WTC11 (cell line): ENCODE measurements around the gene CCDC82. TPM values are rescaled to one million over a fixed set of nuclear protein-coding genes. Genes with fewer than 3 reads are reported as not detected.

Source experiments
- ATAC-seq: fragments of 200-7000 bp; cut with Tn5 transposase; 2 replicates; pipeline ENCODE4 v1.10.0; 2021; ENCODE audit warnings: mild to moderate bottlenecking, moderate library complexity
- CTCF ChIA-PET: fragments of 300-600 bp; sonication (Branson Sonifier 250); formaldehyde crosslinking; loops from one replicate; lab custom pipeline; 2021; ENCODE audit warnings: antibody characterized with exemption; lab: Charles Lee
- POLR2A ChIA-PET: fragments of 350-600 bp; sonication (Branson Sonifier 250); formaldehyde crosslinking; loops from one replicate; lab custom pipeline; 2021; ENCODE audit warnings: antibody characterized with exemption; lab: Charles Lee
- DNase-seq: peaks from one replicate; pipeline ENCODE4 v3.0.0; 2021; ENCODE audit warnings: low spot score
- H3K27ac Mint-ChIP-seq: 2 replicates; pipeline ENCODE4 v1.8.0; 2021; ENCODE audit warnings: mixed read lengths
- H3K27me3 Mint-ChIP-seq: 2 replicates; pipeline ENCODE4 v1.8.0; 2021; ENCODE audit warnings: low read depth, mild to moderate bottlenecking, moderate library complexity, mixed read lengths
- H3K36me3 Mint-ChIP-seq: 2 replicates; pipeline ENCODE4 v1.8.0; 2021; ENCODE audit warnings: mixed read lengths
- H3K4me1 Mint-ChIP-seq: 2 replicates; pipeline ENCODE4 v1.8.0; 2022; ENCODE audit warnings: mixed read lengths
- H3K4me3 Mint-ChIP-seq: 2 replicates; pipeline ENCODE4 v1.8.0; 2021; ENCODE audit warnings: mild to moderate bottlenecking, moderate library complexity, mixed read lengths
- H3K9me3 Mint-ChIP-seq: 2 replicates; pipeline ENCODE4 v1.8.0; 2021; ENCODE audit warnings: mixed read lengths
- CREM ChIP-seq: sonication (generic); formaldehyde crosslinking; IDR thresholded peaks from 2 replicates; pipeline ENCODE4 v1.8.1; 2022; ENCODE audit warnings: mild to moderate bottlenecking, missing genetic modification reagents, moderate library complexity
- GABPB1 ChIP-seq: sonication (generic); formaldehyde crosslinking; IDR thresholded peaks from 2 replicates; pipeline ENCODE4 v1.8.1; 2023; ENCODE audit warnings: mild to moderate bottlenecking, missing genetic modification reagents
- GRHL2 ChIP-seq: fragments of 250-450 bp; sonication (Bioruptor Pico); IDR thresholded peaks from 2 replicates; pipeline ENCODE4 v1.8.0; 2022; ENCODE audit warnings: mild to moderate bottlenecking, moderate library complexity; ENCODE audit not compliant: insufficient replicate concordance, severe bottlenecking
- GTF2I ChIP-seq: fragments of 250-450 bp; sonication (Bioruptor Pico); conservative IDR thresholded peaks from 2 replicates; pipeline ENCODE4 v1.4.0; 2021; ENCODE audit warnings: mild to moderate bottlenecking
- JAZF1 ChIP-seq: fragments of 250-450 bp; sonication (Bioruptor Pico); IDR thresholded peaks from 2 replicates; pipeline ENCODE4 v1.9.0; 2021; ENCODE audit warnings: moderate library complexity, mild to moderate bottlenecking, inconsistent platforms
- JUN ChIP-seq: sonication (generic); formaldehyde crosslinking; IDR thresholded peaks from 2 replicates; pipeline ENCODE4 v1.8.0; 2023; ENCODE audit warnings: mild to moderate bottlenecking, missing genetic modification reagents
- KAT7 ChIP-seq: sonication (generic); formaldehyde crosslinking; IDR thresholded peaks from 2 replicates; pipeline ENCODE4 v1.8.1; 2023; ENCODE audit warnings: missing genetic modification reagents, mild to moderate bottlenecking, borderline replicate concordance
- MYBL2 ChIP-seq: sonication (generic); formaldehyde crosslinking; IDR thresholded peaks from 2 replicates; pipeline ENCODE4 v1.8.1; 2023; ENCODE audit warnings: mild to moderate bottlenecking, moderate library complexity, missing genetic modification reagents
- NR1H2 ChIP-seq: sonication (generic); formaldehyde crosslinking; IDR thresholded peaks from 2 replicates; pipeline ENCODE4 v1.9.0; 2021; ENCODE audit warnings: mild to moderate bottlenecking, moderate library complexity, missing genetic modification reagents
- NR2C2 ChIP-seq: sonication (generic); formaldehyde crosslinking; IDR thresholded peaks from 2 replicates; pipeline ENCODE4 v1.8.0; 2022; ENCODE audit warnings: mild to moderate bottlenecking, missing genetic modification reagents
- RELA ChIP-seq: sonication (generic); formaldehyde crosslinking; IDR thresholded peaks from 2 replicates; pipeline ENCODE4 v1.8.1; 2022; ENCODE audit warnings: missing genetic modification reagents, mild to moderate bottlenecking, borderline replicate concordance
- RORB ChIP-seq: fragments of 250-450 bp; sonication (Bioruptor Pico); IDR thresholded peaks from 2 replicates; pipeline ENCODE4 v1.9.0; 2021; ENCODE audit warnings: mild to moderate bottlenecking
- SOX15 ChIP-seq: fragments of 250-450 bp; sonication (Bioruptor Pico); IDR thresholded peaks from 2 replicates; pipeline ENCODE4 v1.9.0; 2021; ENCODE audit warnings: mild to moderate bottlenecking
- TEAD1 ChIP-seq: sonication (generic); formaldehyde crosslinking; IDR thresholded peaks from 2 replicates; pipeline ENCODE4 v1.8.0; 2022; ENCODE audit warnings: mild to moderate bottlenecking, missing genetic modification reagents
- ZBTB21 ChIP-seq: sonication (generic); formaldehyde crosslinking; IDR thresholded peaks from 2 replicates; pipeline ENCODE4 v1.8.1; 2023; ENCODE audit warnings: mild to moderate bottlenecking, missing genetic modification reagents, borderline replicate concordance
- ZNF121 ChIP-seq: sonication (generic); formaldehyde crosslinking; IDR thresholded peaks from 2 replicates; pipeline ENCODE4 v1.8.0; 2023; ENCODE audit warnings: missing genetic modification reagents
- ZNF138 ChIP-seq: sonication (generic); formaldehyde crosslinking; conservative IDR thresholded peaks from 2 replicates; pipeline ENCODE4 v1.8.1; 2022; ENCODE audit warnings: mild to moderate bottlenecking, moderate library complexity, missing genetic modification reagents
- ZNF416 ChIP-seq: fragments of 250-450 bp; sonication (Bioruptor Pico); IDR thresholded peaks from 2 replicates; pipeline ENCODE4 v1.9.0; 2021; ENCODE audit warnings: mild to moderate bottlenecking, inconsistent platforms
- ZNF423 ChIP-seq: fragments of 250-450 bp; sonication (Bioruptor Pico); IDR thresholded peaks from 2 replicates; pipeline ENCODE4 v2.1.2; 2022; ENCODE audit warnings: mild to moderate bottlenecking, moderate library complexity
- ZNF671 ChIP-seq: fragments of 250-450 bp; sonication (Bioruptor Pico); IDR thresholded peaks from 2 replicates; pipeline ENCODE4 v1.8.0; 2021; ENCODE audit warnings: mild to moderate bottlenecking
- total RNA-seq: library from RNA; stranded (reverse); gene quantifications from 3 replicates; pipeline ENCODE4 v1.2.3, GENCODE V29; 2021
- TF ChIP-seq, protein P1 (sequence below): sonication (generic); formaldehyde crosslinking; IDR thresholded peaks from 2 replicates; pipeline ENCODE4 v1.8.0; 2022; ENCODE audit warnings: mild to moderate bottlenecking, missing genetic modification reagents
- TF ChIP-seq, protein P2 (sequence below): sonication (generic); formaldehyde crosslinking; IDR thresholded peaks from 2 replicates; pipeline ENCODE4 v1.8.0; 2022; ENCODE audit warnings: mild to moderate bottlenecking, missing genetic modification reagents
- TF ChIP-seq, protein P3 (sequence below): sonication (generic); formaldehyde crosslinking; IDR thresholded peaks from 2 replicates; pipeline ENCODE4 v1.8.0; 2022; ENCODE audit warnings: missing genetic modification reagents
- TF ChIP-seq, protein P4 (sequence below): fragments of 250-450 bp; sonication (Bioruptor Pico); conservative IDR thresholded peaks from 2 replicates; pipeline ENCODE4 v1.9.0; 2021; ENCODE audit warnings: mild to moderate bottlenecking
- TF ChIP-seq, protein P5 (sequence below): sonication (generic); formaldehyde crosslinking; IDR thresholded peaks from 2 replicates; pipeline ENCODE4 v1.8.1; 2022; ENCODE audit warnings: mild to moderate bottlenecking, missing genetic modification reagents, moderate library complexity, borderline replicate concordance

Gene CCDC82
- total RNA-seq, 1 experiment from 2014 or later, result 16.3 TPM

DNA sequence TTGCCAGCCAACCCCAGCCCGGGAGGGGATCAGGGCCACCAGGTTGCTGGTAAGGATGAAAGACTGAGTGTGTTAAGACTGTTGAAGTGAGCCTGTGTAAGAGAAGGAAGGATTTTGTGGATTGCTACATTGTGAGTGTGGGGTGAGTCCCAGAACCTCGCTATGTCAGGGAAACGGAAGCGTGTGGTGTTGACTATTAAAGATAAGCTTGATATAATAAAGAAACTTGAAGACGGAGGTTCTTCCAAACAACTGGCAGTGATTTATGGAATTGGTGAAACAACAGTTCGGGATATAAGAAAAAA is 728 bp upstream of the CCDC82 start:
- TF ChIP-seq ZNF416 (CRISPR knock-in tag), result no peak
- TF ChIP-seq NR2C2, result no peak
- TF ChIP-seq, protein P1, sequence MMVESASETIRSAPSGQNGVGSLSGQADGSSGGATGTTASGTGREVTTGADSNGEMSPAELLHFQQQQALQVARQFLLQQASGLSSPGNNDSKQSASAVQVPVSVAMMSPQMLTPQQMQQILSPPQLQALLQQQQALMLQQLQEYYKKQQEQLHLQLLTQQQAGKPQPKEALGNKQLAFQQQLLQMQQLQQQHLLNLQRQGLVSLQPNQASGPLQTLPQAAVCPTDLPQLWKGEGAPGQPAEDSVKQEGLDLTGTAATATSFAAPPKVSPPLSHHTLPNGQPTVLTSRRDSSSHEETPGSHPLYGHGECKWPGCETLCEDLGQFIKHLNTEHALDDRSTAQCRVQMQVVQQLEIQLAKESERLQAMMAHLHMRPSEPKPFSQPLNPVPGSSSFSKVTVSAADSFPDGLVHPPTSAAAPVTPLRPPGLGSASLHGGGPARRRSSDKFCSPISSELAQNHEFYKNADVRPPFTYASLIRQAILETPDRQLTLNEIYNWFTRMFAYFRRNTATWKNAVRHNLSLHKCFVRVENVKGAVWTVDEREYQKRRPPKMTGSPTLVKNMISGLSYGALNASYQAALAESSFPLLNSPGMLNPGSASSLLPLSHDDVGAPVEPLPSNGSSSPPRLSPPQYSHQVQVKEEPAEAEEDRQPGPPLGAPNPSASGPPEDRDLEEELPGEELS (CRISPR knock-in tag), result no peak
- TF ChIP-seq, protein P2, sequence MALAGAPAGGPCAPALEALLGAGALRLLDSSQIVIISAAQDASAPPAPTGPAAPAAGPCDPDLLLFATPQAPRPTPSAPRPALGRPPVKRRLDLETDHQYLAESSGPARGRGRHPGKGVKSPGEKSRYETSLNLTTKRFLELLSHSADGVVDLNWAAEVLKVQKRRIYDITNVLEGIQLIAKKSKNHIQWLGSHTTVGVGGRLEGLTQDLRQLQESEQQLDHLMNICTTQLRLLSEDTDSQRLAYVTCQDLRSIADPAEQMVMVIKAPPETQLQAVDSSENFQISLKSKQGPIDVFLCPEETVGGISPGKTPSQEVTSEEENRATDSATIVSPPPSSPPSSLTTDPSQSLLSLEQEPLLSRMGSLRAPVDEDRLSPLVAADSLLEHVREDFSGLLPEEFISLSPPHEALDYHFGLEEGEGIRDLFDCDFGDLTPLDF (CRISPR knock-in tag), result no peak
- no peak for TF ChIP-seq ZNF671 (CRISPR knock-in tag)
- TF ChIP-seq ZNF121 (CRISPR knock-in tag), result no peak
- TF ChIP-seq SOX15 (CRISPR knock-in tag), result no peak
- TF ChIP-seq ZBTB21 (CRISPR knock-in tag), result no peak
- no peak for TF ChIP-seq GTF2I (CRISPR knock-in tag)
- no peak for TF ChIP-seq MYBL2
- TF ChIP-seq, protein P3, sequence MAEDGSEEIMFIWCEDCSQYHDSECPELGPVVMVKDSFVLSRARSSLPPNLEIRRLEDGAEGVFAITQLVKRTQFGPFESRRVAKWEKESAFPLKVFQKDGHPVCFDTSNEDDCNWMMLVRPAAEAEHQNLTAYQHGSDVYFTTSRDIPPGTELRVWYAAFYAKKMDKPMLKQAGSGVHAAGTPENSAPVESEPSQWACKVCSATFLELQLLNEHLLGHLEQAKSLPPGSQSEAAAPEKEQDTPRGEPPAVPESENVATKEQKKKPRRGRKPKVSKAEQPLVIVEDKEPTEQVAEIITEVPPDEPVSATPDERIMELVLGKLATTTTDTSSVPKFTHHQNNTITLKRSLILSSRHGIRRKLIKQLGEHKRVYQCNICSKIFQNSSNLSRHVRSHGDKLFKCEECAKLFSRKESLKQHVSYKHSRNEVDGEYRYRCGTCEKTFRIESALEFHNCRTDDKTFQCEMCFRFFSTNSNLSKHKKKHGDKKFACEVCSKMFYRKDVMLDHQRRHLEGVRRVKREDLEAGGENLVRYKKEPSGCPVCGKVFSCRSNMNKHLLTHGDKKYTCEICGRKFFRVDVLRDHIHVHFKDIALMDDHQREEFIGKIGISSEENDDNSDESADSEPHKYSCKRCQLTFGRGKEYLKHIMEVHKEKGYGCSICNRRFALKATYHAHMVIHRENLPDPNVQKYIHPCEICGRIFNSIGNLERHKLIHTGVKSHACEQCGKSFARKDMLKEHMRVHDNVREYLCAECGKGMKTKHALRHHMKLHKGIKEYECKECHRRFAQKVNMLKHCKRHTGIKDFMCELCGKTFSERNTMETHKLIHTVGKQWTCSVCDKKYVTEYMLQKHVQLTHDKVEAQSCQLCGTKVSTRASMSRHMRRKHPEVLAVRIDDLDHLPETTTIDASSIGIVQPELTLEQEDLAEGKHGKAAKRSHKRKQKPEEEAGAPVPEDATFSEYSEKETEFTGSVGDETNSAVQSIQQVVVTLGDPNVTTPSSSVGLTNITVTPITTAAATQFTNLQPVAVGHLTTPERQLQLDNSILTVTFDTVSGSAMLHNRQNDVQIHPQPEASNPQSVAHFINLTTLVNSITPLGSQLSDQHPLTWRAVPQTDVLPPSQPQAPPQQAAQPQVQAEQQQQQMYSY (CRISPR knock-in tag), result no peak
- TF ChIP-seq ZNF138 (CRISPR knock-in tag), result no peak
- TF ChIP-seq, all 79 proteins: peak for 0
- Mint-ChIP-seq H3K27ac (peak overlapping the region; percentile 29; the same call in 1 of the 2 replicates), H3K36me3 (peaks cover 22% of the 10 kb centered on the region), H3K27me3 (peaks cover 8% of the 10 kb centered on the region), H3K4me1 (peaks cover 20% of the 10 kb centered on the region), H3K9me3 (peaks cover 21% of the 10 kb centered on the region), H3K4me3 (peak overlapping the region; percentile 89)
- no peak for DNase-seq
- CTCF ChIA-PET, result interaction anchor here (0.7 to 2.2 kb wide), 6 partner anchors 48 to 554 kb away, joined by 4 to 35 read pairs (median 8); partner anchors contain the start of genes MAML2 and MTMR2
- POLR2A ChIA-PET, result interaction anchor here (0.7 to 2.3 kb wide), 4 partner anchors 14 to 600 kb away, joined by 3 to 25 read pairs (median 6); partner anchors contain the start of genes CEP57 and FAM76B
- ATAC-seq, result peak; percentile 1; the same call in 1 of the 2 replicates

DNA sequence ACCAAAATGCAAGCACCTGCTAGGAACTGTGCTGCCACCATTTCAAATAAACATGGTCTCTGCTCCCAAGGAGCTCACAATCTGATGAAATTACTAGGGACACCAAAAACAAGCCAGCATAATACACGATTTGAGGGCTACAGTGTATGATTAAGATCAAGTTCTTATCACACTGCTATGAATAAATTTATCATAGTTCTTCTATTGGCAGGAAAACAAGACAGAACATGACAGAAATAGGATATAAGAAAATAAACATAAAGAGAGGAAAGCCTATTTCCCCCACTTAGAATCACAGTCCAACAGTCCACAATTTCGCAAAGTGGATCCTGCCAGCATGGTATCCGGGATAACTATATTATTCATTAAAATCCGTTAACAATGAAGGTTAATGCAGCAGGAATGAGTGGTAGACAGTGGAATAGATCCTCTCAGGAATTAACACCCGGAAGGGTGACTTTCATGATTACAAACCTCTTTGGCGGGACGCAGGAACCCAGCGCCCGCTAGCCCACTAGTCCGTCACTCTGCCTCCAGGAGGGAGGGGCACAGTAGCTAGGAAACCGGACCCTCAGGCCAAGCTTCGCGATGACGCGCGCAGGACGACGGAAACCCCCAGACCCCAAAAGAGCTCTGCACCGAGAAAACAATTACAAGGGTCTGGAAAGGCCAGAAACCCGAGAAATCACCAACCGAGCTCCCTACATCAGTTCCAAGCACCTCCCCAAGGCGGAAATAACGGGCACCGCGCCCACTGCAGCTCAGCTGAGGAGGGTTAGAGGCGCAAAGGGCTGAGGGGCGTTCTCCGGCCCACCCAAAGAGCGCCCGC is 607 bp downstream of the CCDC82 start:
- ATAC-seq (peak; percentile 53), DNase-seq (peak; percentile 73)
- CTCF ChIA-PET, result interaction anchor here (0.6 to 2.2 kb wide), 15 partner anchors 14 to 553 kb away, joined by 3 to 35 read pairs (median 5); partner anchors contain the start of genes MAML2 and MTMR2
- H3K36me3 Mint-ChIP-seq, result peaks cover 24% of the 10 kb centered on the region
- peaks cover 8% of the 10 kb centered on the region for H3K27me3 Mint-ChIP-seq
- peak overlapping the region; percentile 91 for H3K27ac Mint-ChIP-seq
- no peak for TF ChIP-seq ZNF423 (CRISPR knock-in tag)
- 0 out of 2 replicates have a peak, but pooled peaks have one; percentile 74 for TF ChIP-seq KAT7 (CRISPR knock-in tag)
- TF ChIP-seq, protein P4, sequence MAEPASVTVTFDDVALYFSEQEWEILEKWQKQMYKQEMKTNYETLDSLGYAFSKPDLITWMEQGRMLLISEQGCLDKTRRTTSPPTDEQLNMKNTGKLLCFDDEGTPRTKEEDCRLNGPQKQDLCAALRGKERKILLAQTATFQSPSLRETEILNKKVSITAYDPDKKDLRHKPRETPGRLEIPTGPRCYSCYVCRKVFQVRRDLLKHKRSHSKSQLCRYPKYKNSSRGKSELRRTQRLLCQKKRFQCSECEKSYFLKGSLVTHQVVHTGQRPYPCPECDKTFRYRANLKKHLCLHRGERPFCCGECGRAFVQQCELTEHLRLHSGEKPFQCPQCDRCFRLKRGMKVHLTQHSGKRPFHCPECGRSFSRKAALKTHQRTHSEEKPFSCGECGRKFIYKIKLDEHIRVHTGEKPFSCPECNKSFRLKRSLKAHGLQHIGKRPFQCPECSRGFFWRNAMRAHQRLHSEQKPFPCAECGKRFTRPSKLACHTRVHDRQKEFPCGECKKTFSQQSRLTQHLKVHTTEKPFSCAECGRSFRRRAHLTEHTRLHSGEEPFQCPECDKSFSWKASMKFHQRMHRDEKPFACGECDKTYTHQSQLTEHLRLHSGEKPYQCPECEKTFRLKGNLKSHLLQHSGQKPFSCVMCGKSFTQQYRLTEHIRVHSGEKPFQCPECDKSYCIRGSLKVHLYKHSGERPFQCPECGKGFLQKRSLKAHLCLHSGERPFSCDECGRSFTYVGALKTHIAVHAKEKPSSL (CRISPR knock-in tag), result no peak
- TF ChIP-seq JAZF1, result no peak
- TF ChIP-seq CREM, result 0 out of 2 replicates have a peak, but pooled peaks have one; percentile 12
- peak; percentile 18; the same call in 1 of the 2 replicates for TF ChIP-seq GABPB1
- no peak for TF ChIP-seq GRHL2 (CRISPR knock-in tag)
- no peak for TF ChIP-seq RELA (CRISPR knock-in tag)
- TF ChIP-seq TEAD1, result 0 out of 2 replicates have a peak, but pooled peaks have one; percentile 4
- TF ChIP-seq, protein P5, sequence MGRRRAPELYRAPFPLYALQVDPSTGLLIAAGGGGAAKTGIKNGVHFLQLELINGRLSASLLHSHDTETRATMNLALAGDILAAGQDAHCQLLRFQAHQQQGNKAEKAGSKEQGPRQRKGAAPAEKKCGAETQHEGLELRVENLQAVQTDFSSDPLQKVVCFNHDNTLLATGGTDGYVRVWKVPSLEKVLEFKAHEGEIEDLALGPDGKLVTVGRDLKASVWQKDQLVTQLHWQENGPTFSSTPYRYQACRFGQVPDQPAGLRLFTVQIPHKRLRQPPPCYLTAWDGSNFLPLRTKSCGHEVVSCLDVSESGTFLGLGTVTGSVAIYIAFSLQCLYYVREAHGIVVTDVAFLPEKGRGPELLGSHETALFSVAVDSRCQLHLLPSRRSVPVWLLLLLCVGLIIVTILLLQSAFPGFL, result no peak
- 0 out of 2 replicates have a peak, but pooled peaks have one; percentile 39 for TF ChIP-seq JUN (CRISPR knock-in tag)
- no peak for TF ChIP-seq NR1H2 (CRISPR knock-in tag)
- no peak for TF ChIP-seq RORB (CRISPR knock-in tag)
- peaks cover 20% of the 10 kb centered on the region for H3K4me1 Mint-ChIP-seq
- H3K4me3 Mint-ChIP-seq, result peak overlapping the region; percentile 89
- POLR2A ChIA-PET, result interaction anchor here (0.6 to 2.3 kb wide), 6 partner anchors 11 to 599 kb away, joined by 3 to 25 read pairs (median 6); partner anchors contain the start of genes CEP57, FAM76B and MAML2
- peaks cover 21% of the 10 kb centered on the region for H3K9me3 Mint-ChIP-seq
